GM12878 (cell line): ENCODE data around the gene SAC3D1. TPM values are rescaled to one million over a fixed set of nuclear protein-coding genes. Genes with fewer than 3 reads are reported as not detected.
A peak's percentile ranks its signal among the peaks of the same experiment; 100 is the strongest.

Experiments
- ATF7 ChIP-seq: fragments of 450-650 bp; IDR thresholded peaks from 2 replicates; pipeline ENCODE4 v1.6.1; 2016; ENCODE audit warnings: low read depth, mild to moderate bottlenecking
- IKZF2 ChIP-seq, 2 experiments: fragments of 450-650 bp; IDR thresholded peaks; 2 replicates each; pipeline ENCODE4 v1.6.1; 2017; ENCODE audit warnings: mild to moderate bottlenecking in 2 of 2, moderate library complexity in 2 of 2
- LARP7 ChIP-seq: fragments of 450-650 bp; IDR thresholded peaks from 2 replicates; pipeline ENCODE4 v1.6.1; 2017; ENCODE audit warnings: mild to moderate bottlenecking
- NFYA ChIP-seq: IDR thresholded peaks from 2 replicates; pipeline ENCODE4 v1.6.1; 2011; ENCODE audit warnings: low read depth, mild to moderate bottlenecking, low read length, improper control_type of control experiment, borderline replicate concordance
- NKRF ChIP-seq: fragments of 450-650 bp; conservative IDR thresholded peaks from 2 replicates; pipeline ENCODE4 v1.6.1; 2017; ENCODE audit warnings: mild to moderate bottlenecking, moderate library complexity
- NR2C1 ChIP-seq: fragments of 450-650 bp; IDR thresholded peaks from 2 replicates; pipeline ENCODE4 v1.6.1; 2017; ENCODE audit warnings: antibody characterized with exemption, mild to moderate bottlenecking, moderate library complexity
- SKIL ChIP-seq: fragments of 450-650 bp; IDR thresholded peaks from 2 replicates; pipeline ENCODE4 v1.6.1; 2017; ENCODE audit warnings: mild to moderate bottlenecking, low read depth, inconsistent platforms; ENCODE audit not compliant: poor library complexity, severe bottlenecking
- SMARCA5 ChIP-seq: fragments of 450-650 bp; IDR thresholded peaks from 2 replicates; pipeline ENCODE4 v1.6.1; 2017; ENCODE audit warnings: mild to moderate bottlenecking
- STAT3 ChIP-seq: IDR thresholded peaks from 2 replicates; pipeline ENCODE4 v1.6.1; 2011; ENCODE audit warnings: low read depth, low read length, improper control_type of control experiment
- polyA plus RNA-seq, 11 experiments: library from polyadenylated mRNA; depleted of rRNA in 4 of 11; unstranded in 6 of 11; stranded (reverse) in 5 of 11; fragments of >200 nt; fragmentation: Nextera tagmentation in 4 of 11; fragmentation: Illumina TruSeq in 1 of 11; extraction: Ambion mirVana in 4 of 11; extraction: Trizol in 1 of 11; gene quantifications; 1 replicate in 1 of 11; 2 replicates in 10 of 11; pipeline versions ENCODE4 v1.2.1 to v1.2.3, GENCODE V29; 2011 to 2016; ENCODE audit warnings: inconsistent platforms in 2 of 11, missing spikeins in 2 of 11, low read depth in 1 of 11
- total RNA-seq, 4 experiments: library from RNA; depleted of rRNA in 3 of 4; stranded (reverse); fragments of >200 nt in 3 of 4; fragmentation: Illumina TruSeq in 1 of 4; extraction: Trizol in 1 of 4; gene quantifications; 2 replicates each; pipeline versions ENCODE4 v1.2.1 to v1.2.3, GENCODE V29; 2013 to 2021

Gene SAC3D1
- total and polyA plus RNA-seq, 10 of the 15 experiments (the other 5 are each of a cell fraction or from before 2014, with no cell fraction given): 0.16 to 44.6 (median 12.1) TPM

GRCh38 chr11:65027213-65028067 lies 13.6 kb upstream of the SAC3D1 start, which contains the start of gene SNX15 (continued):
- peak; percentile 53 to 61 for TF ChIP-seq IKZF2 (IDR thresholded peaks at IDR 0.05)
- no peak for TF ChIP-seq NR2C1
- TF ChIP-seq NKRF: peak; percentile 97
- no peak for TF ChIP-seq SKIL
- TF ChIP-seq SMARCA5: no peak
- peak; percentile 74; the same call in 1 of the 2 replicates for TF ChIP-seq LARP7
- TF ChIP-seq ATF7: 0 out of 2 replicates have a peak, but pooled peaks have one; percentile 31
- TF ChIP-seq NFYA: no peak
- no peak for TF ChIP-seq STAT3
